Chondrocyte (in vitro differentiated cells): Measurements from ENCODE around the gene PTGER1. TPM values are rescaled to one million over a fixed set of nuclear protein-coding genes. Genes with fewer than 3 reads are reported as not detected.

ENCODE experiments used
- DNase-seq: peaks from one replicate; pipeline ENCODE4 v3.0.0; 2021; ENCODE audit warnings: mixed read lengths, low spot score
- H3K27ac Mint-ChIP-seq: one replicate; pipeline ENCODE4 v1.8.0; 2021; ENCODE audit warnings: mild to moderate bottlenecking, moderate library complexity, mixed read lengths; ENCODE audit not compliant: unreplicated experiment
- H3K27me3 Mint-ChIP-seq: 2 replicates; pipeline ENCODE4 v1.8.0; 2021; ENCODE audit warnings: low read depth, mixed read lengths
- H3K36me3 Mint-ChIP-seq: 2 replicates; pipeline ENCODE4 v1.8.0; 2021; ENCODE audit warnings: low read depth, mixed read lengths
- H3K4me1 Mint-ChIP-seq: 2 replicates; pipeline ENCODE4 v1.8.0; 2021; ENCODE audit warnings: low read depth, mild to moderate bottlenecking, mixed read lengths
- H3K4me3 Mint-ChIP-seq: one replicate; pipeline ENCODE4 v1.8.0; 2021; ENCODE audit warnings: mild to moderate bottlenecking, moderate library complexity, mixed read lengths; ENCODE audit not compliant: unreplicated experiment
- H3K9me3 Mint-ChIP-seq: 2 replicates; pipeline ENCODE4 v1.8.0; 2021; ENCODE audit warnings: low read depth, mixed read lengths
- CTCF ChIP-seq: fragments of 200-600 bp; sonication (generic); IDR thresholded peaks from 2 replicates; pipeline ENCODE4 v1.5.0; 2021; ENCODE audit warnings: antibody characterized with exemption, mild to moderate bottlenecking, moderate library complexity
- total RNA-seq: library from RNA; stranded (reverse); gene quantifications from 3 replicates; pipeline ENCODE4 v1.2.1, GENCODE V29; 2021

PTGER1 gene
- total RNA-seq, 1 donor from 2014 or later, result 1.6 TPM

GRCh38 chr19:14517840-14518505, 42.8 kb upstream of the PTGER1 start, which contains the start of gene DNAJB1:
DNAJB1 (minus strand) TSS chr19:14518397; CDS start chr19:14518349, 48 bp downstream.
- peak; percentile 96 for DNase-seq
- H3K27me3 Mint-ChIP-seq, result no peaks in the 10 kb centered on the region
- peak within 1 kb of the TSS; percentile 90 for H3K4me3 Mint-ChIP-seq
- H3K36me3 Mint-ChIP-seq, result peaks cover 22% of the 10 kb centered on the region
- H3K4me1 Mint-ChIP-seq, result peaks cover 33% of the 10 kb centered on the region
- no peaks in the 10 kb centered on the region for H3K9me3 Mint-ChIP-seq
- no peak for TF ChIP-seq CTCF
- H3K27ac Mint-ChIP-seq, result peak within 1 kb of the TSS; percentile 99

DNA sequence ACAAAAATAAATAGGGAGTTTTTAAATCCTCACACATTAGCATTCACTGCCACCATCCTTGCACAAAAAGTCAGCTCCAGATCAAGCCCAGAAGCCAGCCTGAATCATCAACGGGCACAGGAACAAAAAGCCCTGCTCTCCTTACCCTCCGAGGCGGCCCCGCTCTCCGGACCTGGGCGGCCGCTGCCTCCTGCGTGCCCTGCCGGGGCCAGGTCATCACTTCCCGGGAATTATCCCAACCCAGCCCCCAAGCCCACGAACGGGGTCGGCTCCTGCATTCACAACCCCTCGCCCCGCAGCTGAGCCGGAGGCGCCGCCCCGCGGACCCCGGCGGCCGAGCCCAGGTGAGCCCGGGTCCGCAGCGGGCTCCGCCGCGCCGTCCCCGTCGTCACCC, 42.3 kb upstream of the PTGER1 start:
- Mint-ChIP-seq H3K4me1 (peaks cover 33% of the 10 kb centered on the region), H3K27me3 (no peaks in the 10 kb centered on the region), H3K9me3 (no peaks in the 10 kb centered on the region), H3K27ac (peak overlapping the region; percentile 85), H3K36me3 (peaks cover 22% of the 10 kb centered on the region), H3K4me3 (peak overlapping the region; percentile 90)
- TF ChIP-seq CTCF, result no peak
- DNase-seq, result no peak

DNA sequence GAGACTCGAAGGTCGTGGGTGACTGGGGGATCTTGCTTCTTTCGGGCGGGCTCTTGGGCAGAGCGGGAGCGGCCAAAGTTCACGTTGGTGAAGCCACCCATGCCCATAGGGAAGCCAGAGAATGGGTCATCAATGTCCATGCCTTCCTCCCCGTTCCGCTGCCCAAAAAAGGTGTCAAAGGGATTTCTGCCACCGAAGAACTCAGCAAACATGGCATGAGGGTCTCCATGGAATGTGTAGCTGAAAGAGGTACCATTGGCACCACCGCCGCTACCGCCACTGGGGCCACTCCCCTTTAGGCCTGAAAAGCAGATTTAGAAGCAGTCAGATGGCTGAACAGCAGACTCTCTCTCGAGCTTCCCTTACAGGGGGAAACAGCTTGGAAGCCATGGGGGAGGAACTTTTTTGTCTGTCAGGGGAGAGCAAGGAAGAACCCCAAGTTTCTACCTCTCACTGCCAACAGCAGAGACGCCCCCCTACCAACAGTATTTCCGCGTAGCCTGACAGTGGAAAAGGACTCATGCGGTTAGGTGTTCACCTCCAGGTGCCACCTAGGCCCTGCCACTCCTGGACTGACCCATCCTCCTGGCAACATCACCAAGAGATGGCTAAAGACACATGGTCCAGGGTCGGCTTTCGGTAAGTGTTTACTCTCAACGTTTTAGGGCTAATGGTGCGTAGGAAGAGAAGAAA, 41.7 kb upstream of the PTGER1 start:
- DNase-seq, result no peak

DNA sequence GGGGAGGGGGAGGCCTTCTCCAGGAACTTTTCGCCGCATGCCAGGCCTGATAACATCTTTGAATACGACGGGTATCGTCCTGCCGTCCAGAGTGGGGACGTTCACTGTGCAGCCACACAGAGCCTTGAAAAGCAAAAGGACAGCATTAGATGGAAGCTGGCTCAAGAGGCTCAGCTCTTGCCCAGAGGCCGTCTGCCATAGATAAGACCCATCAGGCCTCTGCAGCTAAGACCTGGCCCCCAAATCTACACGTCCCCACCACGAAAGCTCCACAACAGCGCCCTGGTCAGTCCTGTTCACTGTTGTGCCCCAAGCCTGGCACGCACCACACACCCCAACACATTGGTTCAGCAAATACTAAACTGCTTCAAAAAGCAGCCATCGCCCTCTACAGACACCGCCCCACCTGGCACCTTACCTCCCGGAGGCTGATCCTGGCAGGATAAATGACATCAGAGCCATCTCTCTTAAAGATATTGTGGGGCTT, 40.9 kb upstream of the PTGER1 start:
- Mint-ChIP-seq H3K27me3 (no peaks in the 10 kb centered on the region), H3K27ac (no peak overlapping the region), H3K4me1 (peaks cover 36% of the 10 kb centered on the region), H3K36me3 (peaks cover 22% of the 10 kb centered on the region), H3K9me3 (no peaks in the 10 kb centered on the region), H3K4me3 (peak overlapping the region; percentile 90)
- no peak for TF ChIP-seq CTCF
- no peak for DNase-seq

More for the DNA sequence above, 41.7 kb upstream of the PTGER1 start:
- Mint-ChIP-seq H3K9me3 (no peaks in the 10 kb centered on the region), H3K4me1 (peaks cover 33% of the 10 kb centered on the region), H3K36me3 (peaks cover 22% of the 10 kb centered on the region), H3K27me3 (no peaks in the 10 kb centered on the region), H3K4me3 (peak overlapping the region; percentile 90), H3K27ac (peak overlapping the region; percentile 85)
- TF ChIP-seq CTCF, result no peak

- DNase-seq, result no peak
- Mint-ChIP-seq H3K4me3 (peak overlapping the region; percentile 90), H3K36me3 (peaks cover 22% of the 10 kb centered on the region), H3K4me1 (peaks cover 42% of the 10 kb centered on the region), H3K27me3 (no peaks in the 10 kb centered on the region), H3K9me3 (no peaks in the 10 kb centered on the region), H3K27ac (no peak overlapping the region)
- TF ChIP-seq CTCF, result no peak
Observed at GRCh38 chr19:14515501-14516047, 40.4 kb upstream of the PTGER1 start.
